ENCODE data around the gene MATCAP1.

DNA sequence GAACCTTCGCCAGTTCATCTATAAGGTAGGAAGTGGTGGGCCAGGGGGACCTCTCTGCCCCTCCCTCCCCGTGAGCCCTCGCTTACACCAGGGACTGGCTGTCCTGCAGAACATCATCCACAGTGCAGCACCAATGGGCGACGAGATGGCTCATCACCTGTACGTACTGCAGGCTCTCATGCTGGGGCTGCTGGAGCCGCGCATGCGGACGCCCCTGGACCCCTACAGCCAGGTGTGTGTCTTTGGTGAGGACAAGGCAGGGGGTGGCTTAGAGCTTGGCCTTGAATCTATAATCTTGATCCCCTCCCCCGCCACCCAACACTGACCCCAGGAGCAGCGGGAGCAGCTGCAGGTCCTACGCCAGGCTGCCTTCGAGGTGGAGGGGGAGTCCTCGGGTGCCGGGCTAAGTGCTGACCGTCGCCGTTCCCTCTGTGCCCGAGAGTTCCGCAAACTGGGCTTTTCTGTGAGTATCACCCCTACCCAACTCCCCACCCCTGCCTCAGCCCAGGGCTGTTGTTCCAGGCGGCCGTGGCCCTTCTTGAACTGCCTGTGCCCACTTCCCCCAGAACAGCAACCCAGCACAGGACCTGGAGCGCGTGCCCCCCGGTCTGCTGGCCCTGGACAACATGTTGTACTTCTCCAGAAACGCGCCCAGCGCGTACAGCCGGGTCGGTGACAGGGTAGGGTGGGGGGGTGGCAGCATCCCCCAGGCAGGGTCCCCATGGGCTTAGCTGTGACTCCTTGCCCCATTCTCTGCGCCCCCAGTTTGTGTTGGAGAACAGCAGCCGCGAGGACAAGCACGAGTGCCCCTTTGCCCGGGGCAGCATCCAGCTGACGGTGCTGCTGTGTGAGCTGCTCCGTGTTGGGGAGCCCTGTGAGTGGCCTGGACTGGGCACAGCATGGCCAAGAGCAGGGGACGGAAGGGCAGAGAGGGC is 17.9 kb upstream of the MATCAP1 start:
- TF ChIP-seq, protein P1, sequence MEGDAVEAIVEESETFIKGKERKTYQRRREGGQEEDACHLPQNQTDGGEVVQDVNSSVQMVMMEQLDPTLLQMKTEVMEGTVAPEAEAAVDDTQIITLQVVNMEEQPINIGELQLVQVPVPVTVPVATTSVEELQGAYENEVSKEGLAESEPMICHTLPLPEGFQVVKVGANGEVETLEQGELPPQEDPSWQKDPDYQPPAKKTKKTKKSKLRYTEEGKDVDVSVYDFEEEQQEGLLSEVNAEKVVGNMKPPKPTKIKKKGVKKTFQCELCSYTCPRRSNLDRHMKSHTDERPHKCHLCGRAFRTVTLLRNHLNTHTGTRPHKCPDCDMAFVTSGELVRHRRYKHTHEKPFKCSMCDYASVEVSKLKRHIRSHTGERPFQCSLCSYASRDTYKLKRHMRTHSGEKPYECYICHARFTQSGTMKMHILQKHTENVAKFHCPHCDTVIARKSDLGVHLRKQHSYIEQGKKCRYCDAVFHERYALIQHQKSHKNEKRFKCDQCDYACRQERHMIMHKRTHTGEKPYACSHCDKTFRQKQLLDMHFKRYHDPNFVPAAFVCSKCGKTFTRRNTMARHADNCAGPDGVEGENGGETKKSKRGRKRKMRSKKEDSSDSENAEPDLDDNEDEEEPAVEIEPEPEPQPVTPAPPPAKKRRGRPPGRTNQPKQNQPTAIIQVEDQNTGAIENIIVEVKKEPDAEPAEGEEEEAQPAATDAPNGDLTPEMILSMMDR (IDR thresholded peaks at IDR 0.05) = no peak
- TF ChIP-seq EP300 (IDR thresholded peaks at IDR 0.05) (no peak), CBX2 (IDR thresholded peaks at IDR 0.05; ENCODE audit: borderline replicate concordance, low read depth) (no peak), POLR2A (IDR thresholded peaks at IDR 0.05; ENCODE audit: low read length) (no peak), MYC (IDR thresholded peaks at IDR 0.05; ENCODE audit: borderline replicate concordance, low read length) (no peak), CEBPB (IDR thresholded peaks at IDR 0.05) (no peak), POLR2AphosphoS2 (conservative IDR thresholded peaks at IDR 0.05; ENCODE audit: low read length) (no peak), FOSL2 (IDR thresholded peaks at IDR 0.05) (no peak), FOSL2 (CRISPR knock-in tag; IDR thresholded peaks at IDR 0.05) (no peak), EHF (CRISPR knock-in tag; IDR thresholded peaks at IDR 0.05) (no peak), RAD21 (conservative IDR thresholded peaks at IDR 0.05 in 1 of 2, IDR thresholded peaks at IDR 0.05 in 1 of 2) (no peak), NR3C1 (IDR thresholded peaks at IDR 0.05) (no peak)
